Activated CD4-positive, alpha-beta memory T cell treated with anti-CD3 and anti-CD28 coated beads, Interleukin-2, amount 10 ng/mL, durations not matched to agents 7 days and 5 days (primary cell): ENCODE measurements around the gene USP49. TPM values are rescaled to one million over a fixed set of nuclear protein-coding genes. Genes with fewer than 3 reads are reported as not detected.

Source experiments
- CTCF ChIA-PET: fragments of 350-600 bp; sonication (Branson Sonifier 250); formaldehyde crosslinking; loops from one replicate; lab custom pipeline; 2021; ENCODE audit warnings: antibody characterized with exemption, inconsistent platforms; lab: Charles Lee
- POLR2A ChIA-PET: fragments of 350-600 bp; sonication (Branson Sonifier 250); formaldehyde crosslinking; loops from one replicate; lab custom pipeline; 2021; ENCODE audit warnings: antibody characterized with exemption; lab: Charles Lee
- DNase-seq: peaks from one replicate; pipeline ENCODE4 v3.0.0-alpha.2; 2020
- H3K27ac Mint-ChIP-seq: one replicate; pipeline ENCODE4 v1.8.0; 2021; ENCODE audit warnings: mild to moderate bottlenecking, mixed read lengths
- H3K27me3 Mint-ChIP-seq: one replicate; pipeline ENCODE4 v1.8.0; 2021; ENCODE audit warnings: mixed read lengths
- H3K36me3 Mint-ChIP-seq: one replicate; pipeline ENCODE4 v1.8.0; 2021; ENCODE audit warnings: low read depth, mixed read lengths
- H3K4me1 Mint-ChIP-seq: one replicate; pipeline ENCODE4 v1.8.0; 2021; ENCODE audit warnings: mixed read lengths
- H3K4me3 Mint-ChIP-seq: one replicate; pipeline ENCODE4 v1.8.0; 2021; ENCODE audit warnings: mild to moderate bottlenecking, mixed read lengths
- H3K9me3 Mint-ChIP-seq: one replicate; pipeline ENCODE4 v1.8.0; 2021; ENCODE audit warnings: mixed read lengths
- total RNA-seq, 2 experiments: library from RNA; stranded (reverse); gene quantifications; one replicate each; pipeline ENCODE4 v1.2.3, GENCODE V29; 2021

Gene USP49
- total RNA-seq, 2 experiments from 2014 or later: 6.8 to 7.3 TPM

- ChIA-PET CTCF (interaction anchor here (0.8 to 17.8 kb wide), 14 partner anchors 15 to 276 kb away, joined by 3 to 383 read pairs (median 6); partner anchors contain the start of genes BYSL, MED20, TAF8 and TOMM6), POLR2A (interaction anchor here (1.0 to 17.3 kb wide), 14 partner anchors 9 to 151 kb away, joined by 3 to 553 read pairs (median 13); partner anchors contain the start of genes BYSL, MED20, TAF8 and TOMM6)
- H3K27me3 Mint-ChIP-seq: no peaks in the 10 kb centered on the region
- peaks cover 78% of the 10 kb centered on the region for H3K36me3 Mint-ChIP-seq
- peaks cover 59% of the 10 kb centered on the region for H3K4me1 Mint-ChIP-seq
- no peaks in the 10 kb centered on the region for H3K9me3 Mint-ChIP-seq
- H3K27ac Mint-ChIP-seq: peak overlapping the region; percentile 93
- peak overlapping the region; percentile 100 for H3K4me3 Mint-ChIP-seq
- DNase-seq: peak; percentile 68
Measured at GRCh38 chr6:41937861-41938574, 42.8 kb upstream of the USP49 start.

DNA sequence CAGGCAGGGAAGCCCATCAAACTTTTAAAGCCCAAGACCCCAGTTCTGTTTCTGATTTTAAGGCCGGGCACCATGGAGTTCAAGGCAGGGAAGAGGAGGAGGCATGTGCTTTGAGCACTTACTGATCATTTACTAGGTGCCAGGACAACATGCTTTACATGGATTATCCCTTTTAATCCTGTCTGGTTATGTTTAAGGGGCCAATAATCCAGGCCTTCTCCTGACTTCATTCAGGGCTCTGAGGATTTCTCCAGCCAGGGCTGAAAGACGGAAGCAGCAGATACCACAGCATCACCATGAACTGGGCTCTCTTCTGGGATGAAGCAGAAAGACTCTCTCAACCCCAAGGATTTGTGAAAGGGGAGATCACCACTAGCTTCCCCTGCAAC, 42.3 kb upstream of the USP49 start:
- H3K27me3 Mint-ChIP-seq: no peaks in the 10 kb centered on the region
- CTCF ChIA-PET: interaction anchor here (1.3 to 17.8 kb wide), 7 partner anchors 14 to 151 kb away, joined by 4 to 383 read pairs (median 11); partner anchors contain the start of genes BYSL, MED20, TAF8 and TOMM6
- POLR2A ChIA-PET: interaction anchor here (1.0 to 17.3 kb wide), 13 partner anchors 15 to 150 kb away, joined by 3 to 553 read pairs (median 12); partner anchors contain the start of genes BYSL, MED20, TAF8 and TOMM6
- H3K27ac Mint-ChIP-seq: peak overlapping the region; percentile 93
- H3K9me3 Mint-ChIP-seq: no peaks in the 10 kb centered on the region
- peak overlapping the region; percentile 100 for H3K4me3 Mint-ChIP-seq
- DNase-seq: no peak
- peaks cover 61% of the 10 kb centered on the region for H3K4me1 Mint-ChIP-seq
- H3K36me3 Mint-ChIP-seq: peaks cover 83% of the 10 kb centered on the region

DNA sequence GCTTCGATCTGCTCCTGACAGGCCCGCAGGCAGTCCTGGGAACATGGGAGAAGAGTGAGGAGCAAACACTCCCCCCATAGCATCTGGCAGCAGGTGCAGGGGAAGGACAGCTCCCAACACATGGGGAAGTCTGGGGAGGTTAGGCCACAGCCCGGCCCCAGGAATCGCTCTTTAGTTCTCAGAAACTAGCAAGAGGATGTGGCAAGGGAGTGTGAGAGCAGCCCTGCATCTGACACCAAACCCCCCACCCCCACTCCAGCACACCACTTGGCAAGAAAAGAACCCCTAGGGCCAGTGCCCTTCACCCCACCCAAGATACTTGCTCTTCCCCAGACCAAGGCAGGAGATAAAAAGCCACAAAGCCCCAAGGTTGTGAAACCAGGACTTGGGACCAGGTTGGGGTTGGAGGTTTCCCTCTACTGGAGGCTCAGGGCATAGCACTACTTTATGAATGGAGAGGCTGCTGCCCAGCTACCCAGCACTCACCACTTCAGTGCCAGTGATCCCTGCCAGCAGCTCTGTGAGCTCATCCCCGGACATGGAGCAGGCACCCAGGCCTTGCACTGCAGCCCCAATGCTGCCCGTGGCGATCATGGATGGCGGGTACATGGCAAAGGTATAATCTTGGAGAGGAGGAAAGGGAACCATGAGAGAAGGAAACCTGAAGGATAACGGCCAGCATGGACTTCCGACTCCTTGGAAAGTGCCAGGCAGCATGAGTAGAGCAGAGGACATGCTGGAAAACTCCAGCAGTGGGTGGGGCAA, 41.1 kb upstream of the USP49 start:
- CTCF ChIA-PET: interaction anchor here (0.6 to 17.8 kb wide), 14 partner anchors 9 to 153 kb away, joined by 3 to 383 read pairs (median 4); partner anchors contain the start of genes BYSL, MED20, TAF8 and TOMM6
- Mint-ChIP-seq H3K9me3 (no peaks in the 10 kb centered on the region), H3K27me3 (no peaks in the 10 kb centered on the region), H3K4me1 (peaks cover 66% of the 10 kb centered on the region), H3K36me3 (peaks cover 95% of the 10 kb centered on the region), H3K4me3 (peak overlapping the region; percentile 100), H3K27ac (peak overlapping the region; percentile 93)
- peak; percentile 95 for DNase-seq
- POLR2A ChIA-PET: interaction anchor here (0.7 to 17.3 kb wide), 17 partner anchors 8 to 281 kb away, joined by 3 to 553 read pairs (median 5); partner anchors contain the start of genes BYSL, MED20, TAF8 and TOMM6

- ChIA-PET CTCF (interaction anchor here (0.6 to 17.8 kb wide), 12 partner anchors 8 to 153 kb away, joined by 3 to 383 read pairs (median 4); partner anchors contain the start of genes BYSL, MED20, TAF8 and TOMM6), POLR2A (interaction anchor here (0.7 to 17.3 kb wide), 15 partner anchors 9 to 149 kb away, joined by 3 to 553 read pairs (median 5); partner anchors contain the start of genes BYSL, MED20, TAF8 and TOMM6)
- no peak for DNase-seq
- H3K4me1 Mint-ChIP-seq: peaks cover 67% of the 10 kb centered on the region
- no peaks in the 10 kb centered on the region for H3K27me3 Mint-ChIP-seq
- H3K27ac Mint-ChIP-seq: peak overlapping the region; percentile 93
- peak overlapping the region; percentile 100 for H3K4me3 Mint-ChIP-seq
- H3K9me3 Mint-ChIP-seq: no peaks in the 10 kb centered on the region
- H3K36me3 Mint-ChIP-seq: peaks cover 96% of the 10 kb centered on the region
Measured at GRCh38 chr6:41935685-41936072, 40.5 kb upstream of the USP49 start.

GRCh38 chr6:41935193-41935574, 40.0 kb upstream of the USP49 start:
- Mint-ChIP-seq H3K27ac (peak overlapping the region; percentile 93), H3K36me3 (peaks cover 93% of the 10 kb centered on the region), H3K9me3 (no peaks in the 10 kb centered on the region), H3K4me3 (peak overlapping the region; percentile 25), H3K4me1 (peaks cover 67% of the 10 kb centered on the region), H3K27me3 (no peaks in the 10 kb centered on the region)
- ChIA-PET POLR2A (interaction anchor here (0.6 to 17.3 kb wide), 8 partner anchors 9 to 148 kb away, joined by 3 to 553 read pairs (median 6); partner anchors contain the start of genes BYSL, MED20, TAF8 and TOMM6), CTCF (interaction anchor here (0.6 to 17.8 kb wide), 9 partner anchors 12 to 152 kb away, joined by 3 to 383 read pairs (median 4); partner anchors contain the start of genes BYSL, MED20, TAF8 and TOMM6)
- DNase-seq: no peak

- H3K9me3 Mint-ChIP-seq: no peaks in the 10 kb centered on the region
- H3K4me1 Mint-ChIP-seq: peaks cover 67% of the 10 kb centered on the region
- H3K36me3 Mint-ChIP-seq: peaks cover 87% of the 10 kb centered on the region
- CTCF ChIA-PET: interaction anchor here (1.8 to 17.8 kb wide), 3 partner anchors 11 to 147 kb away, joined by 4 to 383 read pairs (median 192); partner anchors contain the start of genes BYSL, MED20, TAF8 and TOMM6
- peak overlapping the region; percentile 93 for H3K27ac Mint-ChIP-seq
- POLR2A ChIA-PET: interaction anchor here (0.6 to 17.3 kb wide), 6 partner anchors 10 to 148 kb away, joined by 4 to 553 read pairs (median 14); partner anchors contain the start of genes BYSL, MED20, TAF8 and TOMM6
- no peak overlapping the region for H3K4me3 Mint-ChIP-seq
- no peak for DNase-seq
- no peaks in the 10 kb centered on the region for H3K27me3 Mint-ChIP-seq
Measured at GRCh38 chr6:41934278-41935192, 39.4 kb upstream of the USP49 start.

DNA sequence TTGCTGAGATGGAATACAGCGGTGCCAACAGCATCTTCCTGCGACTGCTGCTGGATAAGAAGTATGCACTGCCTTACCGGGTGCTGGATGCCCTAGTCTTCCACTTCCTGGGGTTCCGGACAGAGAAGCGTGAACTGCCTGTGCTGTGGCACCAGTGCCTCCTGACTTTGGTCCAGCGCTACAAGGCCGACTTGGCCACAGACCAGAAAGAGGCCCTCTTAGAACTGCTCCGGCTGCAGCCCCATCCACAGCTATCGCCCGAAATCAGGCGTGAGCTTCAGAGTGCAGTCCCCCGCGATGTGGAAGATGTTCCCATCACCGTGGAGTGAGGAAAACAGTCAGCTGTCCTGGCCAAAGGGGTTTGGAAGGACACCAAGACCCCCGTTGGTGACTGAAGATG, 37.2 kb upstream of the USP49 start:
- no peak overlapping the region for H3K4me3 Mint-ChIP-seq
- no peaks in the 10 kb centered on the region for H3K9me3 Mint-ChIP-seq
- CTCF ChIA-PET: interaction anchor here (0.9 to 17.8 kb wide), 3 partner anchors 9 to 113 kb away, joined by 3 to 383 read pairs (median 192); partner anchors contain the start of genes BYSL, CCND3, MED20 and TAF8
- no peaks in the 10 kb centered on the region for H3K27me3 Mint-ChIP-seq
- DNase-seq: no peak
- peaks cover 49% of the 10 kb centered on the region for H3K4me1 Mint-ChIP-seq
- H3K27ac Mint-ChIP-seq: peak overlapping the region; percentile 70
- POLR2A ChIA-PET: interaction anchor here (1.6 to 17.3 kb wide), 5 partner anchors 7 to 112 kb away, joined by 3 to 553 read pairs (median 29); partner anchors contain the start of genes BYSL, MED20, TAF8 and USP49
- peaks cover 80% of the 10 kb centered on the region for H3K36me3 Mint-ChIP-seq

DNA sequence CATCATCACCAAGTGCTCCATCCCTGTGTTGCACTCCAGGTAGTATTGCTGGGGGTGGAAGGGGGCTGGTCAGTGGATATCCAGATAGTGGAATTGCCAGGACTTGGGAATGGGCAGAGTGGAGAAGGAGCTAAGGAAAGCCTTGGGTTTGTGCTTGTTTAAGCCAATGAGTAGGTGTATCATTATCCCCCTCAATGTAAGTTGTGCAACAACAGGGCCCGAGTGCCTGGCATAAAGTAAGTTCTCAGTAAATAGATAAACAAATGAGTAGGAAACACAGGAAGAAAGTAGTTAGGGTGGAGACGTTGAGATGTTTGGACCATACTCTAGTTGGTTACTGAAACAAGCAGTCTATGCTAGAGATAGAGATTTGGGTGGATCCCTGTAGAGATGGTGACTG, 36.6 kb upstream of the USP49 start:
- Mint-ChIP-seq H3K9me3 (no peaks in the 10 kb centered on the region), H3K4me1 (peaks cover 47% of the 10 kb centered on the region), H3K4me3 (no peak overlapping the region), H3K36me3 (peaks cover 77% of the 10 kb centered on the region), H3K27me3 (no peaks in the 10 kb centered on the region), H3K27ac (peak overlapping the region; percentile 70)
- DNase-seq: no peak
- CTCF ChIA-PET: interaction anchor here (0.8 to 17.8 kb wide), 3 partner anchors 9 to 114 kb away, joined by 3 to 383 read pairs (median 192); partner anchors contain the start of genes BYSL, MED20 and TAF8
- POLR2A ChIA-PET: interaction anchor here (1.7 to 17.3 kb wide), 5 partner anchors 8 to 113 kb away, joined by 3 to 553 read pairs (median 29); partner anchors contain the start of genes BYSL, MED20 and TAF8

- H3K27me3 Mint-ChIP-seq: no peaks in the 10 kb centered on the region
- peaks cover 34% of the 10 kb centered on the region for H3K4me1 Mint-ChIP-seq
- no peak for DNase-seq
- H3K27ac Mint-ChIP-seq: no peak overlapping the region
- no peaks in the 10 kb centered on the region for H3K9me3 Mint-ChIP-seq
- peaks cover 65% of the 10 kb centered on the region for H3K36me3 Mint-ChIP-seq
- ChIA-PET CTCF (interaction anchor here (0.8 to 17.8 kb wide), 4 partner anchors 7 to 285 kb away, joined by 3 to 383 read pairs (median 98); partner anchors contain the start of genes BYSL, MED20 and TAF8), POLR2A (interaction anchor here (1.3 to 17.3 kb wide), 6 partner anchors 7 to 142 kb away, joined by 3 to 553 read pairs (median 17); partner anchors contain the start of genes BYSL, MED20, TAF8 and TOMM6)
- no peak overlapping the region for H3K4me3 Mint-ChIP-seq
Measured at GRCh38 chr6:41929924-41930323, 34.7 kb upstream of the USP49 start.

DNA sequence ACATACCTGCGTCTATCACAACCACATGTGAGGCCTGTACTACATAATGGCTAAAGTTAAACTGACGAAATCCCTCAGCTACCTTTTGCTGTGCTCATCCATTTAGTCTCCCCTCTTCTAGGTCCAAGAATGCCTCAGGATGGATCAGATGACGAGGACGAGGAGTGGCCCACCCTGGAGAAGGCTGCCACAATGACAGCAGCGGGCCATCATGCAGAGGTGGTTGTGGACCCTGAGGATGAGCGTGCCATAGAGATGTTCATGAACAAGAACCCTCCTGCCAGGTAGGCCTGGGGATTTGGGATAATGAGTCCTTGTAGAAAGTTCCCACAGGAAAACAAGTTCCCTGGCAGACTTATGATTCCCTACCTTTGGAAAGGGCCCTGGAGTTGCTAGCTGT, 32.1 kb upstream of the USP49 start:
- Mint-ChIP-seq H3K4me1 (peaks cover 39% of the 10 kb centered on the region), H3K27me3 (no peaks in the 10 kb centered on the region), H3K27ac (peak overlapping the region; percentile 11), H3K9me3 (no peaks in the 10 kb centered on the region), H3K36me3 (peaks cover 60% of the 10 kb centered on the region), H3K4me3 (no peak overlapping the region)
- DNase-seq: no peak
- ChIA-PET CTCF (interaction anchor here (1.0 kb wide), 1 partner anchor 9 kb away, joined by 3 read pairs; no protein-coding TSS in a partner anchor), POLR2A (interaction anchor here (5.6 to 17.3 kb wide), 2 partner anchors 12 to 117 kb away, joined by 29 to 553 read pairs; partner anchors contain the start of gene TAF8)
